ENCODE data around the gene MAP4K3.

- no peak for TF ChIP-seq CTCF (IDR thresholded peaks at IDR 0.05)
- no peak for TF ChIP-seq POLR2A (IDR thresholded peaks at IDR 0.05)
These were observed 172.4 kb downstream of the MAP4K3 start for GRCh38 chr2:39264733-39265132.

All from upper lobe of left lung (tissue), 4 donors.